GM12878 (cell line): ENCODE data around the gene PFDN4. TPM values are rescaled to one million over a fixed set of nuclear protein-coding genes. Genes with fewer than 3 reads are reported as not detected.

Source experiments
- ATAC-seq: fragments of 200-7000 bp; cut with Tn5 transposase; 3 replicates; pipeline ENCODE4 v1.9.1; 2020; ENCODE audit warnings: mild to moderate bottlenecking, moderate library complexity
- BruUV-seq: library from RNA; stranded (reverse); fragments of 400-500 nt; replicated peaks from 2 replicates; lab custom pipeline; 2021; lab: Mats Ljungman, UMichigan
- CTCF ChIA-PET: fragments of 300-600 bp; sonication (Branson Sonifier 250); formaldehyde crosslinking; extraction: SDS; loops from one replicate; lab custom pipeline; 2021; ENCODE audit warnings: inconsistent platforms; lab: Yijun Ruan, JAX
- POLR2A ChIA-PET: fragments of 350-600 bp; formaldehyde crosslinking; extraction: SDS; loops from one replicate; lab custom pipeline; 2021; ENCODE audit warnings: inconsistent platforms; lab: Charles Lee
- RAD21 ChIA-PET: fragments of 300-600 bp; sonication (Branson Sonifier 250); formaldehyde crosslinking; loops from one replicate; lab custom pipeline; 2023; ENCODE audit warnings: antibody characterized with exemption; ENCODE audit not compliant: unreplicated experiment; lab: Charles Lee
- SMC1A ChIA-PET: fragments of 300-600 bp; sonication (Branson Sonifier 250); formaldehyde crosslinking; loops from one replicate; lab custom pipeline; 2023; ENCODE audit not compliant: unreplicated experiment, uncharacterized antibody; lab: Charles Lee
- DNase-seq: peaks from one replicate; pipeline ENCODE4 v3.0.0-alpha.2; 2011; ENCODE audit warnings: low read depth, low spot score
- FAIRE-seq: peaks from 3 replicates; lab custom pipeline; 2011; peaks lifted over from hg19 to GRCh38; lab: Jason Lieb, UNC
- H2AFZ ChIP-seq: 2 replicates; pipeline ENCODE4 v1.6.0; 2011; ENCODE audit warnings: low read depth, low read length, control low read depth; ENCODE audit not compliant: control insufficient read depth
- H3K27ac ChIP-seq: 2 replicates; pipeline ENCODE4 v1.5.1; 2011; ENCODE audit warnings: control low read depth; ENCODE audit not compliant: control insufficient read depth, insufficient read depth
- H3K27me3 ChIP-seq, 2 experiments: replicated peaks in 1 of 2; 2 replicates each; pipeline versions ENCODE4 v1.6.0 to v1.6.1; 2011; ENCODE audit warnings: low read length in 1 of 2; ENCODE audit not compliant: control insufficient read depth in 2 of 2, insufficient read depth in 2 of 2
- H3K36me3 ChIP-seq, 2 experiments: 2 replicates each; pipeline ENCODE4 v1.5.1; 2011; ENCODE audit warnings: low read length in 1 of 2; ENCODE audit not compliant: control insufficient read depth in 2 of 2, insufficient read depth in 2 of 2
- H3K4me1 ChIP-seq: 2 replicates; pipeline ENCODE4 v1.6.1; 2011; ENCODE audit warnings: mild to moderate bottlenecking, low read length, moderate library complexity, mixed read lengths; ENCODE audit not compliant: control insufficient read depth, insufficient read depth
- H3K4me2 ChIP-seq: 2 replicates; pipeline ENCODE4 v1.6.0; 2011; ENCODE audit warnings: control low read depth; ENCODE audit not compliant: control insufficient read depth, insufficient read depth
- H3K4me3 ChIP-seq: fragments of 200-600 bp; sonication (generic); 2 replicates; pipeline ENCODE4 v1.5.1; 2016
- H3K79me2 ChIP-seq: 2 replicates; pipeline ENCODE4 v1.6.0; 2011; ENCODE audit warnings: low read length; ENCODE audit not compliant: control insufficient read depth, insufficient read depth
- H3K9ac ChIP-seq: 2 replicates; pipeline ENCODE4 v1.8.0; 2011; ENCODE audit warnings: low read length, control low read depth, mixed read lengths; ENCODE audit not compliant: control insufficient read depth, insufficient read depth
- H3K9me3 ChIP-seq: replicated peaks from 3 replicates; pipeline ENCODE4 v1.5.1; 2011; ENCODE audit warnings: mild to moderate bottlenecking, low read length; ENCODE audit not compliant: control insufficient read depth, insufficient read depth
- H4K20me1 ChIP-seq: 2 replicates; pipeline ENCODE4 v1.6.0; 2011; ENCODE audit not compliant: control insufficient read depth, insufficient read depth
- HSF1 ChIP-seq: fragments of 150-350 bp; IDR thresholded peaks from 2 replicates; pipeline ENCODE4 v1.6.1; 2014; ENCODE audit warnings: mild to moderate bottlenecking, low read depth, low read length
- IRF4 ChIP-seq: IDR thresholded peaks from 2 replicates; pipeline ENCODE4 v1.6.1; 2011; ENCODE audit warnings: low read depth, low read length
- MYB ChIP-seq: fragments of 150-350 bp; IDR thresholded peaks from 2 replicates; pipeline ENCODE4 v1.6.1; 2014; ENCODE audit warnings: mild to moderate bottlenecking, low read depth, low read length, borderline replicate concordance
- NFYB ChIP-seq: IDR thresholded peaks from 2 replicates; pipeline ENCODE4 v1.6.1; 2011; ENCODE audit warnings: low read depth, mild to moderate bottlenecking, low read length, improper control_type of control experiment, moderate library complexity; ENCODE audit not compliant: insufficient read depth
- PAX5 ChIP-seq: IDR thresholded peaks from 2 replicates; pipeline ENCODE4 v1.6.1; 2011; ENCODE audit warnings: low read depth, low read length, borderline replicate concordance
- POLR2AphosphoS5 ChIP-seq: IDR thresholded peaks from 2 replicates; pipeline ENCODE4 v1.6.1; 2011; ENCODE audit warnings: mild to moderate bottlenecking, low read length, inconsistent platforms
- RELB ChIP-seq: fragments of 450-650 bp; IDR thresholded peaks from 2 replicates; pipeline ENCODE4 v1.6.1; 2017; ENCODE audit warnings: low read depth, mild to moderate bottlenecking, moderate library complexity
- ZBTB11 ChIP-seq: fragments of 450-650 bp; formaldehyde crosslinking; IDR thresholded peaks from 2 replicates; pipeline ENCODE4 v1.5.0; 2022; ENCODE audit warnings: mild to moderate bottlenecking, missing genetic modification characterization
- WGBS: methylation state at CpG from one replicate; pipeline ENCODE4 v1.1.6; 2016; ENCODE audit warnings: low lambda C conversion rate; ENCODE audit not compliant: insufficient replicate concordance, insufficient coverage; ENCODE audit errors: missing lambda C conversion rate; 5-methylcytosine and 5-hydroxymethylcytosine counted together
- in situ Hi-C: fragments of 300-500 bp; cut with MboI; formaldehyde crosslinking; loops from 9 replicates; pipeline ENCODE4 v1.14.3; 2018; ENCODE audit warnings: mixed read lengths
- intact Hi-C: fragments of 100-400 bp; cut with micrococcal nuclease; formaldehyde crosslinking; loops from one replicate; pipeline ENCODE4 v1.14.2; 2022; ENCODE audit not compliant: unreplicated experiment
- polyA plus RNA-seq, 11 experiments: library from polyadenylated mRNA; depleted of rRNA in 4 of 11; unstranded in 6 of 11; stranded (reverse) in 5 of 11; fragments of >200 nt; fragmentation: Nextera tagmentation in 4 of 11; fragmentation: Illumina TruSeq in 1 of 11; extraction: Ambion mirVana in 4 of 11; extraction: Trizol in 1 of 11; gene quantifications; 1 replicate in 1 of 11; 2 replicates in 10 of 11; pipeline versions ENCODE4 v1.2.1 to v1.2.3, GENCODE V29; 2011 to 2016; ENCODE audit warnings: inconsistent platforms in 2 of 11, missing spikeins in 2 of 11, low read depth in 1 of 11
- total RNA-seq, 4 experiments: library from RNA; depleted of rRNA in 3 of 4; stranded (reverse); fragments of >200 nt in 3 of 4; fragmentation: Illumina TruSeq in 1 of 4; extraction: Trizol in 1 of 4; gene quantifications; 2 replicates each; pipeline versions ENCODE4 v1.2.1 to v1.2.3, GENCODE V29; 2013 to 2021
- TF ChIP-seq, protein P1 (sequence below): fragments of 450-650 bp; IDR thresholded peaks from 2 replicates; pipeline ENCODE4 v1.6.1; 2017; ENCODE audit warnings: mild to moderate bottlenecking, moderate library complexity
- TF ChIP-seq, protein P2 (sequence below): IDR thresholded peaks from 2 replicates; pipeline ENCODE4 v1.6.1; 2011; ENCODE audit warnings: low read depth, mild to moderate bottlenecking, low read length, moderate library complexity, borderline replicate concordance; ENCODE audit errors: extremely low read depth

Gene PFDN4
- total and polyA plus RNA-seq, 10 of the 15 experiments (the other 5 are each of a cell fraction or from before 2014, with no cell fraction given), result 36.9 to 136 (median 82.8) TPM

DNA sequence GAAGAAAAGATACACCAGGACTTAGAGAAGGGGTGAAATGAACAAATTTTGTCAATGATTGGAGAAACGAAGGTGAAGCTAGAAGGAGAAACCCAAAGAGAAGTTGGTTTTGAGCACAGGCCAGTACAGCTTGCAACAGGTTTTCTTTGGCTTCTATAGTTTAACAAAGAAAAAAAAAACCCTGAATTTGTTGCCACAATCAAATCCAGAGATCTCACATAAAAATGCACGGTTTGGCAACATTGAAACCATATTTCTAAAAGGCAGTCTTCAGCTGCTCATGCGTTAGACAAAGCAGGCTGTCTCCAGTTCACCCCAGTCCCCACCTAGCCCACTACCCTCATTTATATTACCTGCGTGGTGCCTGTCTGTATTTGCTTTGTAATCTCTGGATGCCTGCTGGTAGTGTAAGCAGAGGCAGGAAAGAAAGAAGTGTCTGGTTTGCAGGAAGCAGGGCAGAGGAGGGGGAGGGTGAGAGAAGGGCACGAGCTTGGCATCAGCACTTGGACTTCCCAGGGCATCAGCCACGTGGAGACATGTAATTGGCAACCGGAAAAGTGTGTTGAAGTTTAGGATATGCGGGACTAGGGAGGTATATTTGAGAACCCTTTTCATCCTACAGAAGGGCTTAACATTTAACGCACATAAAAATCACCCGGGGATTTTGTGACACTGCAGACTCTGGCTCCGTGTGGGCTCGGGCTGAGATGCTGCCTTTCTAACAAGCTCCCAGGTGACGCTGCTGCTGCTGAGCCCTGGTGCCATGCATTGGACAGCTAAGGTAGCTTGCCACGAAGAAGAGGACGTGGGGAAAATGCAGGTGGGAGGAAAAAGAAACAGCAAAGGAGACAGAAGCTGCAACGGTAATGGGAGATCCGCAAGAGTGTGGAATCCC is 14.4 kb downstream of the PFDN4 start:
- Histone ChIP-seq H2AFZ (no peak overlapping the region), H3K4me1 (peaks cover 4% of the 10 kb centered on the region; the same call in 1 of the 2 replicates), H3K36me3 (peaks cover 0 to 2% of the 10 kb centered on the region in 2 experiments; a peak in 1 of 4 replicates), H4K20me1 (no peaks in the 10 kb centered on the region), H3K4me2 (no peak overlapping the region), H3K79me2 (no peaks in the 10 kb centered on the region), H3K9ac (no peak overlapping the region), H3K9me3 (no peaks in the 10 kb centered on the region), H3K4me3 (no peak overlapping the region), H3K27me3 (no peaks in the 10 kb centered on the region), H3K27ac (no peak overlapping the region)
- ChIA-PET RAD21 (no interaction called here), CTCF (interaction anchor here (0.8 to 1.2 kb wide), 5 partner anchors 9 to 445 kb away, joined by 3 to 5 read pairs (median 4); partner anchors contain the start of gene PFDN4), POLR2A (no interaction called here), SMC1A (interaction anchor here (1.7 kb wide), 1 partner anchor 425 kb away, joined by 5 read pairs; no protein-coding TSS in a partner anchor)
- in situ Hi-C loops (loop anchor here (5.0 kb wide), 1 partner anchor 425 kb away; no protein-coding TSS in a partner anchor), intact Hi-C loops (no loop called here)
- no peak for DNase-seq
- ATAC-seq, result no peak
- no TSS peak for BruUV-seq
- whole genome bisulfite sequencing, result 82% methylated on average over 17 of the region's 17 CpGs
- no peak for FAIRE-seq
- TF ChIP-seq RELB (no peak), MYB (no peak), POLR2AphosphoS5 (no peak), NFYB (no peak), HSF1 (no peak), ZBTB11 (CRISPR knock-in tag) (no peak), PAX5 (no peak), IRF4 (no peak)
- TF ChIP-seq, protein P1, sequence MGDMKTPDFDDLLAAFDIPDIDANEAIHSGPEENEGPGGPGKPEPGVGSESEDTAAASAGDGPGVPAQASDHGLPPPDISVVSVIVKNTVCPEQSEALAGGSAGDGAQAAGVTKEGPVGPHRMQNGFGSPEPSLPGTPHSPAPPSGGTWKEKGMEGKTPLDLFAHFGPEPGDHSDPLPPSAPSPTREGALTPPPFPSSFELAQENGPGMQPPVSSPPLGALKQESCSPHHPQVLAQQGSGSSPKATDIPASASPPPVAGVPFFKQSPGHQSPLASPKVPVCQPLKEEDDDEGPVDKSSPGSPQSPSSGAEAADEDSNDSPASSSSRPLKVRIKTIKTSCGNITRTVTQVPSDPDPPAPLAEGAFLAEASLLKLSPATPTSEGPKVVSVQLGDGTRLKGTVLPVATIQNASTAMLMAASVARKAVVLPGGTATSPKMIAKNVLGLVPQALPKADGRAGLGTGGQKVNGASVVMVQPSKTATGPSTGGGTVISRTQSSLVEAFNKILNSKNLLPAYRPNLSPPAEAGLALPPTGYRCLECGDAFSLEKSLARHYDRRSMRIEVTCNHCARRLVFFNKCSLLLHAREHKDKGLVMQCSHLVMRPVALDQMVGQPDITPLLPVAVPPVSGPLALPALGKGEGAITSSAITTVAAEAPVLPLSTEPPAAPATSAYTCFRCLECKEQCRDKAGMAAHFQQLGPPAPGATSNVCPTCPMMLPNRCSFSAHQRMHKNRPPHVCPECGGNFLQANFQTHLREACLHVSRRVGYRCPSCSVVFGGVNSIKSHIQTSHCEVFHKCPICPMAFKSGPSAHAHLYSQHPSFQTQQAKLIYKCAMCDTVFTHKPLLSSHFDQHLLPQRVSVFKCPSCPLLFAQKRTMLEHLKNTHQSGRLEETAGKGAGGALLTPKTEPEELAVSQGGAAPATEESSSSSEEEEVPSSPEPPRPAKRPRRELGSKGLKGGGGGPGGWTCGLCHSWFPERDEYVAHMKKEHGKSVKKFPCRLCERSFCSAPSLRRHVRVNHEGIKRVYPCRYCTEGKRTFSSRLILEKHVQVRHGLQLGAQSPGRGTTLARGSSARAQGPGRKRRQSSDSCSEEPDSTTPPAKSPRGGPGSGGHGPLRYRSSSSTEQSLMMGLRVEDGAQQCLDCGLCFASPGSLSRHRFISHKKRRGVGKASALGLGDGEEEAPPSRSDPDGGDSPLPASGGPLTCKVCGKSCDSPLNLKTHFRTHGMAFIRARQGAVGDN, result no peak
- TF ChIP-seq, protein P2, sequence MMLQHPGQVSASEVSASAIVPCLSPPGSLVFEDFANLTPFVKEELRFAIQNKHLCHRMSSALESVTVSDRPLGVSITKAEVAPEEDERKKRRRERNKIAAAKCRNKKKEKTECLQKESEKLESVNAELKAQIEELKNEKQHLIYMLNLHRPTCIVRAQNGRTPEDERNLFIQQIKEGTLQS, result no peak
